ENCODE results near the gene ZMYND8. TPM values are rescaled to one million over a fixed set of nuclear protein-coding genes. Genes with fewer than 3 reads are reported as not detected.

Gene ZMYND8
- total and polyA plus RNA-seq, 2 of the 8 experiments (the other 6 are each of a cell fraction or from before 2014, with no cell fraction given), result 50.5 to 163 TPM

GRCh38 chr20:47300071-47300470, 56.4 kb downstream of the ZMYND8 start (continued):
- no peak for TF ChIP-seq CHD7 (IDR thresholded peaks at IDR 0.05; ENCODE audit: insufficient replicate concordance, low read length)
- no peak for TF ChIP-seq HDAC2 (IDR thresholded peaks at IDR 0.05; ENCODE audit: borderline replicate concordance in 1 of 2, low read depth in 2 of 2, low read length in 2 of 2)
- TF ChIP-seq TEAD4 (IDR thresholded peaks at IDR 0.05; ENCODE audit: low read depth, low read length), result no peak

All from H1 (cell line).